DOHH2 (cell line): Measurements from ENCODE around the gene GUCD1.
"Not testable (repeated sequence)": the region's sequence is repeated elsewhere in the genome, so short reads cannot be mapped to it uniquely, and the experiment has no call there.

ENCODE experiments used
- H3F3A ChIP-seq: fragments of 200-600 bp; sonication (generic), shearing (Covaris generic); 2 replicates; pipeline ENCODE4 v1.6.0; 2016; ENCODE audit warnings: antibody characterized with exemption, mild to moderate bottlenecking; ENCODE audit not compliant: control insufficient read depth, insufficient read depth
- H3K27ac ChIP-seq: fragments of 200-600 bp; sonication (generic); 2 replicates; pipeline ENCODE4 v1.5.1; 2014; ENCODE audit warnings: low read depth, mild to moderate bottlenecking, low read length, moderate library complexity
- H3K27me3 ChIP-seq: fragments of 200-600 bp; sonication (generic); 2 replicates; pipeline ENCODE4 v1.6.1; 2014; ENCODE audit warnings: mild to moderate bottlenecking, low read length, mixed read lengths; ENCODE audit not compliant: control insufficient read depth
- H3K36me3 ChIP-seq: fragments of 200-600 bp; sonication (generic); 2 replicates; pipeline ENCODE4 v1.6.1; 2014; ENCODE audit warnings: mild to moderate bottlenecking, low read length, moderate library complexity, mixed read lengths; ENCODE audit not compliant: control insufficient read depth
- H3K4me1 ChIP-seq: fragments of 200-600 bp; sonication (generic); 2 replicates; pipeline ENCODE4 v1.6.1; 2014; ENCODE audit warnings: mild to moderate bottlenecking, low read length, mixed read lengths; ENCODE audit not compliant: control insufficient read depth
- H3K4me2 ChIP-seq: fragments of 200-600 bp; sonication (generic); 2 replicates; pipeline ENCODE4 v1.6.0; 2014; ENCODE audit warnings: mild to moderate bottlenecking, low read length, moderate library complexity
- H3K4me3 ChIP-seq: fragments of 200-600 bp; sonication (generic); 2 replicates; pipeline ENCODE4 v1.5.1; 2014; ENCODE audit warnings: mild to moderate bottlenecking, low read length, mixed read lengths
- H3K79me2 ChIP-seq: fragments of 200-600 bp; sonication (generic); 2 replicates; pipeline ENCODE4 v1.6.1; 2014; ENCODE audit warnings: mild to moderate bottlenecking, low read length, mixed read lengths; ENCODE audit not compliant: control insufficient read depth
- H3K9me2 ChIP-seq: fragments of 200-600 bp; sonication (generic); replicated peaks from 2 replicates; pipeline ENCODE4 v1.6.1; 2014; ENCODE audit warnings: mild to moderate bottlenecking, low read length, mixed read lengths; ENCODE audit not compliant: control insufficient read depth
- H3K9me3 ChIP-seq: fragments of 200-600 bp; sonication (generic); 2 replicates; pipeline ENCODE4 v1.6.1; 2014; ENCODE audit warnings: antibody characterized with exemption, low read length, mixed read lengths; ENCODE audit not compliant: control insufficient read depth, insufficient read depth
- H4K20me1 ChIP-seq: fragments of 200-600 bp; sonication (generic); 2 replicates; pipeline ENCODE4 v1.6.0; 2014; ENCODE audit warnings: low read depth, mild to moderate bottlenecking, antibody characterized with exemption, low read length, moderate library complexity; ENCODE audit not compliant: control insufficient read depth, insufficient read depth
- CTCF ChIP-seq: fragments of 200-600 bp; sonication (generic); IDR thresholded peaks from one replicate; pipeline ENCODE4 v1.5.1; 2014; ENCODE audit warnings: antibody characterized with exemption, mild to moderate bottlenecking, low read depth, low read length; ENCODE audit not compliant: poor library complexity, severe bottlenecking
- EZH2phosphoT487 ChIP-seq: fragments of 200-600 bp; sonication (generic); IDR thresholded peaks from 2 replicates; pipeline ENCODE4 v1.6.1; 2017; ENCODE audit warnings: borderline replicate concordance, mild to moderate bottlenecking, antibody characterized with exemption, low read length, moderate library complexity, mixed read lengths

GUCD1 gene

GRCh38 chr22:24554313-24555164 is at the start of gene GUCD1:
TSS of gene GUCD1 (minus strand) at chr22:24555138. CDS start at chr22:24554991, 147 bp downstream.
- peaks cover 77% of the 10 kb centered on the region for H3K36me3 ChIP-seq
- TF ChIP-seq EZH2phosphoT487, result no peak
- TF ChIP-seq CTCF, result no peak

GRCh38 chr22:24603770-24604629 is 49.1 kb upstream of the GUCD1 start:
- H4K20me1 ChIP-seq, H3K9me3 ChIP-seq, H3K4me2 ChIP-seq, H3K9me2 ChIP-seq, H3K27me3 ChIP-seq, H3F3A ChIP-seq, H3K27ac ChIP-seq, H3K36me3 ChIP-seq, H3K4me3 ChIP-seq, H3K79me2 ChIP-seq: not testable (repeated sequence)
- peak; percentile 30 for TF ChIP-seq CTCF
- peaks cover 15% of the 10 kb centered on the region for H3K4me1 ChIP-seq

More at GRCh38 chr22:24554313-24555164, at the start of gene GUCD1:
- H3K4me3 ChIP-seq, result peak within 1 kb of the TSS; percentile 92
- H3K9me3 ChIP-seq, result no peaks in the 10 kb centered on the region
- H3K9me2 ChIP-seq, result no peaks in the 10 kb centered on the region
- peak within 1 kb of the TSS; percentile 87 for H3K27ac ChIP-seq
- H3K4me2 ChIP-seq, result peak within 1 kb of the TSS; percentile 78
- peaks cover 95% of the 10 kb centered on the region for H3K79me2 ChIP-seq
- H3K27me3 ChIP-seq, result no peaks in the 10 kb centered on the region
- H3F3A ChIP-seq, result peaks cover 5% of the 10 kb centered on the region
- H4K20me1 ChIP-seq, result peaks cover 34% of the 10 kb centered on the region
- H3K4me1 ChIP-seq, result peaks cover 51% of the 10 kb centered on the region

GRCh38 chr22:24602847-24603769 is 48.2 kb upstream of the GUCD1 start, which contains the start of gene GGT1:
TSS of gene GGT1 (plus strand) at chr22:24603193. CDS start at chr22:24611082, 7,889 bp downstream.
- peaks cover 15% of the 10 kb centered on the region for H3K4me1 ChIP-seq
- H3K9me3 ChIP-seq, H3K27me3 ChIP-seq, H3F3A ChIP-seq, H3K36me3 ChIP-seq, H3K9me2 ChIP-seq, H3K79me2 ChIP-seq, H4K20me1 ChIP-seq, H3K4me3 ChIP-seq, H3K27ac ChIP-seq, H3K4me2 ChIP-seq: not testable (repeated sequence)

- not testable (repeated sequence) for H3K9me3 ChIP-seq, H3K36me3 ChIP-seq, H3K4me2 ChIP-seq, H3K27ac ChIP-seq, H3K27me3 ChIP-seq, H3K9me2 ChIP-seq, H4K20me1 ChIP-seq, H3K4me3 ChIP-seq, H3K79me2 ChIP-seq, H3F3A ChIP-seq
- H3K4me1 ChIP-seq, result peaks cover 10% of the 10 kb centered on the region
These were observed 47.3 kb upstream of the GUCD1 start for GRCh38 chr22:24602105-24602749.
